IPS-NIHi7 (cell line): ENCODE data around the gene MCF2L.

Experiments
- DNase-seq: peaks from one replicate; pipeline ENCODE4 v3.0.0; 2012; ENCODE audit warnings: mixed read lengths; ENCODE audit errors: extremely low spot score

MCF2L gene

GRCh38 chr13:112951674-112952371 lies 17.2 kb upstream of the MCF2L start:
- no peak for DNase-seq

DNA sequence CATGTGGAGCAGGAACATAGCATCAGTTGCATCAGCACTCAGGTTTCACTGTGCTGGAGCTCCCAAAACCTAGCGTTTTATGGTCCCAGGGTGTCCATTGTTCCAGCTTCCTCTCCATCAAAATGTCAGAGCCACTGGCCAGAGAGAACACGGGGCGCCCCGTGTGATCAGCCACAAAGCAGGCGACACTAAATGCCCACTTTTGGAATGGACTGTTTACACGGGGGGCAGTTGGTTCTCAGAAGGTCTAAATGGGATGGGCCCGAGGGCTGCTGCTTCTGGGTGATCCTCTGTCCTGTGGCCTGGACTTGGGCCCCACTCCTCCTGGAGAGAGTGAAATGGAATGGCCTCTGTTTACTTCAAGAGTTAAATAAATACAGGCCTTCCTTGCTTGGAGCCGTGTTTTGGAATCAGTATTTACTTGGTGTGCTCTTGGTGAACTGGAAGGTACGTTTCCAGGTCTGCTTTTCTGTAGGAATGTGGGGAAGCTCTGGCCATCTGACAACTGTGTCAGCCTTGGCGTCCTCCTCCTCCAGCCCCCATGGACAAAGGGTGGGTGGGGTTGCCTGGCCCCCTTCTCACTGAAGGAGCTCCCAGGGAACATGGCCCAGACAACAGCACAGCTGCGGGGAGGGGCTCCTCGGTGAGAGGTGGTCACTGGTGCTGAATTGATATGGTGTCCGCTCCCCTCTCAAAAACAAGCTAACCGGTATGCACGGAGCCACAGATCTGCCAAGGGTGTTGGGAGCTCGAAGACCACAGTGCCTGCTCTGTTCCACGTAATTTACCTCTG lies 16.1 kb upstream of the MCF2L start:
- DNase-seq: no peak

GRCh38 chr13:112953591-112954487 lies 15.2 kb upstream of the MCF2L start:
- DNase-seq: no peak

- DNase-seq: no peak
Observed at GRCh38 chr13:112954488-112955270, 14.3 kb upstream of the MCF2L start.

DNA sequence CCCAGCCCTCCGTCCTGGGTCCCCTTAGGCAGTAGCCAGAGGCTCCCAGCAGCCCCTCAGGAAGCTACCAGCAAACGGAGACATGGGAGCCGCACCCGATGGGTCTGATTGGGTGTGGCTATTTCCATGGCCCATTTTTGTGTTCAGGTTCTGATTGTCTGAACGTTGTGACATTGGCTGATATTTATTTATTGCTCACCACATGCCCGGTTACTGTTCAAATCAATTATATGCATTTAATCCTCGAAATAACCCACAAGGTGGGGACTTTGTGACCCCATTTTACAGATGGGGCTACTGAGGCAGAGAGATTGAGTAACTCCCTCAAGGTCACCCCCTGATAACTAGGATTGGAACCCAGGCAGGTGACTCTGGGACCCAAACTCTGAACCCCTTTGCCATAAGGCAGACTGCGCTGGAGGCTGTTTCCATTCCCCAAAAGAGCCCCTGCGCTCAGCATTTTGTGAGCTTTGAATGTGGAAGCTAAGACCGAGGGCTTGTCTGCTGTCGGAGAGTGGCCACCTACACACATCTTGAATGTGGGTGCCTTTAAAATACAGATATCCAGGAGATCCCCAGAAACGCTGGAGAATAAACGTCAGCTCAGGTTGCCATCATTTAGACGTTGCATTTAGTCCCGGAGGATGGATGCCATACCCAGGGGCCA lies 13.6 kb upstream of the MCF2L start:
- DNase-seq: no peak

- no peak for DNase-seq
Observed at GRCh38 chr13:112955956-112956355, 13.1 kb upstream of the MCF2L start.

DNA sequence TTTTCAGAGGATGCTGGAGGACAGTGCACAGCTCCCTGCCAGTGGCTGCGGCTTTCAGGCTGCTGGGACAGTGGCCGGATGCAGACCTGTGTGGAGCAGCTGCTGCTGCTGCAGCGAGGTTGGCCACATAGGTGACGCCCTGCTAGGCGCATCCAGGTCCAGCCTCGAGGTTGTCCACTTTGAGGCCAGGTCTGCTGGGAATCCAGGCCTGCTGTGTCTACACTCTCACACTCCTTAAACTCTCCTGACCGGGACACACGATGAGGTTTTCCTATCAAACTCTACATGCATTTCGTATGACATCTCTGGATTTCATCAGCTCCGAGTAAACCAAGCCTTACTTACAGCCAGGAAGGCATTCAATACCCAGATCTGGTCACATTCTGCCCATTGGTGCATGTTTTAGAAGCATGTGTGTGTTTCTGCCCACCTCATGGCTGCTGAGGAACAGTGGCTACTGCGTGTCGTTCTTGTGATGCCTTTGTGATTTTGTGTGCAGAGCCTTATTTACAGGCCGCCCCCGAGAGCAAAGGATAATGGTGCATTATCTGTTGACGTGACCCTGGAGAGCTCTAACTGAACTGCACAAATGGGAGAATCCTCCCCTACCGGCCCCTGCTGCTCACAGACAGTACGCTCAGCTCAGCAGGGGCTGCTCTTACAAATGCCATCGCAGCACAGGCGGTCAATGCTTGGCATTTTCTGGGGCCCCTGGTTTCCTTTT lies 12.3 kb upstream of the MCF2L start:
- DNase-seq: no peak

- no peak for DNase-seq
Observed at GRCh38 chr13:112957295-112957677, 11.7 kb upstream of the MCF2L start.

DNA sequence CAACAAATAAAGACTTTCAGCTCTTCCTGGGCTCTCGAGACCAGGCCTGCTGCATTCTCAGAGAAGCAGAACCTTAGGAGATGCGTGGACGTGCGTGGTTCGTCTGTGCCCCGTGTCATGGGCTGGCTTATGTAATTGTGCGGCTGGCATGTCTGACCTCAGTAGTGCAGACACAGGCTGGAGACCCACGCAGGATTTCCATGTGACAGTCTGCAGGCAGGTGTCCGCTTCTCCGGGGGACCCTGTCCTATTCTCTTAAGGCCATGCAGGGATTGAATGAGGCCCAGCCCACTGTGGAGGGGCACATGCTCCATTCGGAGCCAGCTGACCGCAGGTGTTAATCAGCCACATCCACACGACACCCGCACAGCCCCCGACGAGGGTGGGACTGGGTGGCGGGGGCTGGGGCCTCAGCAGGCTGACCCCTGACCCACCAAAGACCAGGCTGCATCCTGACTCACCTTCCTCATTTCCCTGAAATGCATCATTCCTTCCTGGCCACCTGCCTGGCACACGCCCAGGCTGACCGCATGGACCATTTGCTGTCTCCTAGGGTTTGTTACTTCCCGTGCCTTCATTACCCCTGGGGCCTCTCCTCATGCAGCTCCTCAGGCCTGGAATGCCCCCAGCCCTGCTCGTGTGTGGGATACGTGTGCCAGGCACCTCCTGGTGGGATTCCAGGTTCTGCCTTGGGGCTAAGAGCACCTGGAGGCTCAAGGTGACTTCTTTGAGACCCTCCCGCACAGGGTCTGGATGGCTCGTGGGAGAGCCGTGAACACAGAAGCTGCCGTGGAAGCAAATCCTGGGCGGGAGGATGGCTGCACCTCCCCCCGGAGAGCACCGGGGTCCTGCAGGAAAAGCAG lies 10.7 kb upstream of the MCF2L start:
- no peak for DNase-seq

DNA sequence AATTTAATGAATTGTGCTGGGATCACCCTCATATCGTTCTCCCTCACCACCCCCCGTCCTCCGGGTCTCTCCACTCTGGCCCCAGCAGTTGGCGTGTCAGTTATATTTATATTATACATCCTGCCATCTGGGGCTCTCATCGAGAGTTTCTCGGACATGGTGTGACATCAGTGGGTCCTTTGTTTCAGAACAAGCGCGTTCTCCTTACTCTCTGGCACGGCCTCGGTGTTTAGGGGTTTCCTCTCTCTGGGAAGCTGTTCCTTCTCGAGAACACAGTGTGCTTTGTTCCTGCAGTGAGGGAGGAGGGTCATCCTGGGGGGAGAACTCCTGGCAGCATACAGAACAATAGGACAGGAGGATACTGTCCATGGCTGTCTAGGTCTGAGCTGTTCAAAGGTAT lies 9.8 kb upstream of the MCF2L start:
- no peak for DNase-seq

DNA sequence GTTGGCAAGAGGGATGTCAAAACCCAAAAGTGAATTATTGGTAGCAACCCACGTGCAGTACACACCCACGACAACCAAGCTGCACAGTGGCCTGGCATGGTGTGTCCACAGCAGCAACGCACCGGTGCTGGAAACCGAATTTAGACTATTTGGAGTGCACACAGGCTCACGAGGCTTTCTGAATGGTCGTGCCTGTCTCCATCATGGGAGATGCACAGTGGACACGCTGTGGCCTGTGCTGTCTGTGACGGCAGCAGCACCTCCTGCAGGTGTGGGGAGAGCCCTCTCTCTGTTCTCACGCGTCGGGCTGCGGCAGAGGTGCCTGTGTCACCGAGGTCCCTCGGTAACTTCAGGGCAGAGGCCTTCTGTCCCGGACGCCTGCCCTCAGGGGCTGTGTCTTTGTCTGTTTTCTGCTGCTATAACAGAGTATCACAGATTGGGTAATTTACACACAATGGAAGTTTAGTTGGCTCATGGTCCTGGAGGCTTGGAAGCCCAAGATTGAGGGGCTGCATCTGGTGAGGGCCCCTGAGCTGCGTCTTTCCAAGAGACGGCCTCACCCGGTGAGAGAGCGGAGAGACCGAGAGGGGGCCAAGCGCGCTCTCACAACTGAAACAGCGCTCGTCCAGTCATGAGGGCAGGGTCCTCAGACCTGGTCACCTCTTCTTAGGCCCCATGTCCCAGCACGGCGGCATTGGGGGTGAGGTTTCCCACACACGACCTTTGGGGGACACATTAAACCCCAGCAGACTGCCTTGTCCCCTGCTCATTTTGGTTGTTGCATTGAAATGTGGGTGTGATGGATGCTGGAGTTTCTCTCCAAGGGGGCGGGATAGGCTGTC lies 9.1 kb upstream of the MCF2L start:
- DNase-seq: no peak

DNA sequence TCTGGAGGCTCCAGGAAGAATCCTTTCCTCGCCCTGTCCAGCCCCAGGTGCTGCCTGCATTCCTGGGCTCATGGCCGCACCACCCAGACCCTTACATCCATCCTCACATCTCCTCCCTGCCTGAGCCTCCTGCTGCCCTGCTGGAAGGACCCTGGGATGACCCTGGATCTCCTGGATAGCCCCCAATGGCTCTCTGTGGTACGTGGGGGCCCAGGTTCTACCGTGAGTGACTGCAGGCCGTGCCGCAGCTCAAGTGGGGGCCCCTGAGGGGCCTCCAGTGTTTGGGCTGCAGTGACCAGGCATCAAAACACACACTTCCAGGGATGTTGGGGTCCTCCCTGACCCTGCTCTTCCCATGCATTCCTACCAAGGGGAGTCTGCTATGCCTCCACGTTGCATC lies 8.3 kb upstream of the MCF2L start:
- DNase-seq: no peak

- DNase-seq: no peak
Observed at GRCh38 chr13:112961457-112962369, 7.3 kb upstream of the MCF2L start.

DNA sequence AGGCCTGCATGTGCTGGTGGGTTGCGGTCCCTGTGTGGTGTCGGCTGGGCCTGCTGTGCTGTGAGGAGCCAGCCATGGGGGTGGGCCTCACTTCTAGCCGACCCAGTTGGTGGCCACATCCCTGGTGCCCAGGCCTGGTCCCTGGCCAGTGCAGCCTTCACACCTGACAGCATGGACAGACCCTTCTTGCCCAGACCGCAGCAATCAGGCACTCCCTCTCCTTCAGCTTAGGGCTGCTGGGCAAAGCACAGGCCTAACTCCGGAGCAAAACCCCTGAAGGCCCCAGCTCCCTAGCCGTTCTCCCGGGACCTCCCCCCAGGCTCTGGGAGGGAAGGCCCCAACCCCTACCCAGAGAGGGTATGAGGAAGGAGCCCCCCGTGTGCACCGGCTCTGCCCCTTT lies 6.6 kb upstream of the MCF2L start:
- no peak for DNase-seq

DNA sequence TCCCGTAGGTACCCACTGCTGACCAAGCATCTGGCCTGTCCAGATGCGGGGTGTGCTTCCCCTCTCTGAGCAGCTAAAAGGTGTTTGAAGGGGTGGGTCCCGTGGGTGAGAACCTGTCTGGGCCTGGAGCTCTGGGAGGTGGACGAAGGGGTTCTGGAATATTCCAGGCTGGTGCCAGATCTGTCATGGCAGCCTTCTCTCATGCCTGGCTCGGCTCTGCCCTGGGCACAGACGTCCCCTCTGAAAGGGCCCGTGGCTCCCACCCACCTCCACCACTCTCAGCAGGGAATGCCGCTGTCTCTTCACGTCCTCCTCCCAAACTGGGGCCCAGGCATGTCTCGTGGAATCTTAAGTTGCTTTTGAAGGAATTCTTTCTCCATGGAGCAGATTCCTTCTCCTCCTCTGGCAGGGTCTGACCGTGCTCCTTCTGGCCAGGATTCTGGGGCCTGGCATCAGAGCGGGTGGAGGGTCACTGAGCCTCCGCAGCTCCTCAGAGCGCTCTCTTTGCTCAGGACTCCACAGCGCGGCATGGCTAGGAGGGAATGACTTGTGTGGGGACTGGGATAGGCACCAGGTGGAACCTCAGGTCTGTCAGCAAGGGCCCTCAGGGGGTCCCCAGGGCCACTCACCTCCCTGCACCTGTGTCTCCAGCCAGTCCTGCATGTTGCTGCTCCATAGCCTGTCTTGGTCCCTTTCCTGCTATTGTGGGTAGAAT lies 5.9 kb upstream of the MCF2L start:
- no peak for DNase-seq

DNA sequence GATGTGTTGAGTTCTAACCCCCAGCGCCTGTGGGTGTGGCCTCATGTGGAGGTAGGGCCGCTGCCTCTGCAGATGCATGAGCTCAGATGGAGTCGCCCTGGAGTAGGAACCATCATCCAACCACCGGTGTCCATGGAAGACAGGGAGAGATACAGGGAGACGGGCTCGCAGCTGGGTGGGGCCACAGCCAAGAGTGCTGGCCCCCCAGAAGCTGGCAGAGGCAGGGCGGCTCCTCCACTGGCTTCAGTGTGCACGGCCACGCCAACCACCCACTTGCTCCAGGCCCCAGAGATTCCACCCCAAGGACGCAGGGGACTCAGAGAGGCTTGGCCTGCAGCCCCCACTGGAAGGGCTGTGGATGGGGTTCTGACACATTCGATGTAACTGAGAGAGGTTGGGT lies 5.4 kb upstream of the MCF2L start:
- no peak for DNase-seq

GRCh38 chr13:112964971-112965492 lies 4.0 kb upstream of the MCF2L start:
- DNase-seq: no peak
